ENCODE data around the gene C10orf143. TPM values are rescaled to one million over a fixed set of nuclear protein-coding genes. Genes with fewer than 3 reads are reported as not detected.

Gene C10orf143
- total RNA-seq, 4 donors from 2014 or later: 0.55 to 2.5 (median 1.3) TPM

DNA sequence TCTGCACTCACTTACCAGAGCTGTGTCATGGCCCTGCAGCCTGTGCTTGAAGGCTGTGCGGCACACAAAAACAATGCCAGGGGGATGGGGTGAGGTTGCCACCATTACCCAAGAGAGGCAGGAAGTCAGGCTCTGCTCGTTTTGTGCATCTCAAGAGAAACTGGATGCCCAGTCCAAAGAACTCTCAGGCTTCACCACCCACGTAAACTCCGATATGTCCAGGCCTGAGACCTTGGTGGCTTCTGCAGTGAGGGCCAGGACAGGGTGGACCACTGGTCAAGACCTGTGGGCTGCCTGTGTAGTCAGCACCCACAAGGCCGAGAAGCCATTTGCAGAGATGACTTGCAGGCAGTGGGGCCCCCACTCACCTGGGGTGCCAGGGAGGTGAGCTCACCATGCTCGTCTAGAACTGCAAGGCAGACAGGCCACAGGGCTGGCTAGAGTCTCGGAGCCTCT lies 91.9 kb downstream of the C10orf143 start:
- H3K36me3 ChIP-seq: no peaks in the 10 kb centered on the region
- in situ Hi-C loops (cut with MboI; ENCODE audit: low sequenced_read_pairs in 4 of 4) (no loop called here), intact Hi-C loops (cut with DNase I; ENCODE audit: low total_unique reads) (no loop called here)
- no peak overlapping the region for H3K27ac ChIP-seq
- H3K27me3 ChIP-seq: peaks cover 0 to 3% (median 0%) of the 10 kb centered on the region in 3 donors
- ATAC-seq (no peak), DNase-seq (no peak)
- H3K4me1 ChIP-seq: no peaks in the 10 kb centered on the region
- H3K4me3 ChIP-seq: no peak overlapping the region
- H3K9me3 ChIP-seq: no peaks in the 10 kb centered on the region
- TF ChIP-seq, protein P1, sequence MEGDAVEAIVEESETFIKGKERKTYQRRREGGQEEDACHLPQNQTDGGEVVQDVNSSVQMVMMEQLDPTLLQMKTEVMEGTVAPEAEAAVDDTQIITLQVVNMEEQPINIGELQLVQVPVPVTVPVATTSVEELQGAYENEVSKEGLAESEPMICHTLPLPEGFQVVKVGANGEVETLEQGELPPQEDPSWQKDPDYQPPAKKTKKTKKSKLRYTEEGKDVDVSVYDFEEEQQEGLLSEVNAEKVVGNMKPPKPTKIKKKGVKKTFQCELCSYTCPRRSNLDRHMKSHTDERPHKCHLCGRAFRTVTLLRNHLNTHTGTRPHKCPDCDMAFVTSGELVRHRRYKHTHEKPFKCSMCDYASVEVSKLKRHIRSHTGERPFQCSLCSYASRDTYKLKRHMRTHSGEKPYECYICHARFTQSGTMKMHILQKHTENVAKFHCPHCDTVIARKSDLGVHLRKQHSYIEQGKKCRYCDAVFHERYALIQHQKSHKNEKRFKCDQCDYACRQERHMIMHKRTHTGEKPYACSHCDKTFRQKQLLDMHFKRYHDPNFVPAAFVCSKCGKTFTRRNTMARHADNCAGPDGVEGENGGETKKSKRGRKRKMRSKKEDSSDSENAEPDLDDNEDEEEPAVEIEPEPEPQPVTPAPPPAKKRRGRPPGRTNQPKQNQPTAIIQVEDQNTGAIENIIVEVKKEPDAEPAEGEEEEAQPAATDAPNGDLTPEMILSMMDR (IDR thresholded peaks at IDR 0.05 in 4 of 5, conservative IDR thresholded peaks at IDR 0.05 in 1 of 5): no peak
- no peak for TF ChIP-seq POLR2A (IDR thresholded peaks at IDR 0.05)

DNA sequence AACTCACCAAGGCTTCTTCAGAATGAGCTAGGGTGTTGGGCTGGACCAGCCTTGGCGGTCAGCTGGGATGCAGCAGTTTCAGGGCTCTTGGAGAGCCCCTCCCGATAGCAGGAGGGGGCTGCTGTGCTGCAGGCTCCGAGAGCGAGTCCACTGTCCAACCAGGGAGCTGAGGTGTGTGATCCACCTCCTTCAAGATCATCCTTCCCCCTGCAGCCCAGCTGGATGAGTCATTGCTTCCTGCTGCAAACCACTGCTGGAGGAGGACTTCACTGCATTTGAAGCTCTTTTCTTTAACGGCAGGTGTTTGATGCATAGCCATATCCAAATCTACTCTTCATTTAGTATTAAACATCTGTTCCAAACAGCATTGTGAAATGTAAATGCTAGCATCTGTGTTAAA lies 92.4 kb downstream of the C10orf143 start:
- TF ChIP-seq POLR2A (IDR thresholded peaks at IDR 0.05): no peak
- TF ChIP-seq, protein P1 (IDR thresholded peaks at IDR 0.05 in 4 of 5, conservative IDR thresholded peaks at IDR 0.05 in 1 of 5): no peak
- ATAC-seq (no peak), DNase-seq (no peak)
- Histone ChIP-seq H3K27ac (no peak overlapping the region), H3K27me3 (peaks cover 0 to 3% (median 0%) of the 10 kb centered on the region in 3 donors), H3K36me3 (no peaks in the 10 kb centered on the region), H3K4me3 (no peak overlapping the region), H3K4me1 (no peaks in the 10 kb centered on the region), H3K9me3 (no peaks in the 10 kb centered on the region)
- intact Hi-C loops (cut with DNase I; ENCODE audit: low total_unique reads) (no loop called here), in situ Hi-C loops (cut with MboI; ENCODE audit: low sequenced_read_pairs in 4 of 4) (no loop called here)

DNA sequence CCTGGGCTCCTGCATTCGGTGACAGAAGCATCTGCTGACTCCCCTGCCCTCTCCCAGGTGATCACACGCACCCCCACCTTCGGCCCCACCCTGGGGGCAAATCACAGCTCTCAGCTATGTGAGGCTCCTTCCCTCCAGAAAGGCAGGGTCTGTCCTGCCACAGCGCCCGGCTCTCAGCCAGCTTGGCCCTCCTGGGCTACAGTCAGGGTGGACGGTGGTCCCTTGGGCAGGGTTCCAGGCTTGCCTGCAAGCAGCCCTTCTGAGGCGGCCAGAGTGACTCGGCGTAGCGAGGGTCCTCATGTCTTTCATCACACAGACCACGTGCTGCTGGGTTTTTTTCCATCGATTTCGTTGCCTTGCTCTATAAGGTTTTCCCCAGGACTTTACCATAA lies 93.0 kb downstream of the C10orf143 start:
- Histone ChIP-seq H3K27me3 (no peaks in the 10 kb centered on the region), H3K9me3 (no peaks in the 10 kb centered on the region), H3K4me3 (no peak overlapping the region), H3K36me3 (no peaks in the 10 kb centered on the region), H3K27ac (no peak overlapping the region), H3K4me1 (no peaks in the 10 kb centered on the region)
- ATAC-seq (no peak), DNase-seq (no peak)
- intact Hi-C loops (cut with DNase I; ENCODE audit: low total_unique reads): no loop called here
- TF ChIP-seq POLR2A (IDR thresholded peaks at IDR 0.05): no peak
- TF ChIP-seq, protein P1 (IDR thresholded peaks at IDR 0.05 in 4 of 5, conservative IDR thresholded peaks at IDR 0.05 in 1 of 5): no peak
- in situ Hi-C loops (cut with MboI; ENCODE audit: low sequenced_read_pairs in 4 of 4): no loop called here

- H3K9me3 ChIP-seq: no peaks in the 10 kb centered on the region
- in situ Hi-C loops (cut with MboI; ENCODE audit: low sequenced_read_pairs in 4 of 4): no loop called here
- H3K36me3 ChIP-seq: no peaks in the 10 kb centered on the region
- intact Hi-C loops (cut with DNase I; ENCODE audit: low total_unique reads): no loop called here
- H3K4me3 ChIP-seq: no peak overlapping the region
- DNase-seq: no peak
- no peak overlapping the region for H3K27ac ChIP-seq
- H3K27me3 ChIP-seq: no peaks in the 10 kb centered on the region
- no peak for ATAC-seq
- H3K4me1 ChIP-seq: no peaks in the 10 kb centered on the region
- TF ChIP-seq, protein P1 (IDR thresholded peaks at IDR 0.05 in 4 of 5, conservative IDR thresholded peaks at IDR 0.05 in 1 of 5): no peak
Observed at GRCh38 chr10:130016993-130017630, 93.5 kb downstream of the C10orf143 start.

DNA sequence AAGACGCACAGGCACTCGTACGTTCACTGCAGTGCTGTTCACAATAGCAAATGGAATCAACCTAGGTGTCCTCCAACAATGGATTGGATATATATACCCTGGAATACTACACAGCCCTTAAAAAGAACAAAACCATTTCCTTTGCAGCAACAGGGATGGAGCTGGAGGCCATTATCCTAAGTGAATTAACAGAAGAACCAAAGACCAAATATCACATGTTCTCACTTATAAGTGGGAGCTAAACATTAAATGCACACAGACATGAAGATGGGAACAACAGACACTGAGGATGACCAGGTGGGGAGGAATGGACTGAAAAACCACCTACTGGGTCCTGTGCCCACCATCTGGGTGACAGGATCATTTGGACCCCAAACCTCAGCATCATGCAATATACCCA lies 94.5 kb downstream of the C10orf143 start:
- Histone ChIP-seq H3K4me3 (no peak overlapping the region), H3K27ac (no peak overlapping the region), H3K27me3 (no peaks in the 10 kb centered on the region), H3K4me1 (no peaks in the 10 kb centered on the region), H3K9me3 (no peaks in the 10 kb centered on the region), H3K36me3 (no peaks in the 10 kb centered on the region)
- intact Hi-C loops (cut with DNase I; ENCODE audit: low total_unique reads): no loop called here
- ATAC-seq (no peak), DNase-seq (no peak)
- TF ChIP-seq POLR2A (IDR thresholded peaks at IDR 0.05): no peak
- TF ChIP-seq, protein P1 (IDR thresholded peaks at IDR 0.05 in 4 of 5, conservative IDR thresholded peaks at IDR 0.05 in 1 of 5): no peak
- in situ Hi-C loops (cut with MboI; ENCODE audit: low sequenced_read_pairs in 4 of 4): no loop called here
